Sigmoid colon (tissue), 4 donors: ENCODE results near the gene NAALADL2.

ENCODE experiments used
- EP300 ChIP-seq, 4 donors: sonication (generic); formaldehyde crosslinking; IDR thresholded peaks; one replicate each; pipeline ENCODE4 v1.6.1; 2017; ENCODE audit warnings: antibody characterized with exemption in 4 of 4
- POLR2A ChIP-seq, 2 donors: fragments of 450-650 bp; IDR thresholded peaks; one replicate each; pipeline ENCODE4 v1.6.1; 2016; ENCODE audit warnings: antibody characterized with exemption in 2 of 2, mild to moderate bottlenecking in 2 of 2, moderate library complexity in 2 of 2
- POLR2AphosphoS5 ChIP-seq, 4 donors: sonication (generic); formaldehyde crosslinking; IDR thresholded peaks; one replicate each; pipeline ENCODE4 v1.6.1; 2017; ENCODE audit warnings: antibody characterized with exemption in 4 of 4
- TF ChIP-seq, protein P1 (sequence below), 4 experiments: fragments of 450-650 bp in 3 of 4; fragments of 200-600 bp in 1 of 4; IDR thresholded peaks; one replicate each; pipeline ENCODE4 v1.5.1; 2016 to 2019; ENCODE audit warnings: antibody characterized with exemption in 4 of 4, mild to moderate bottlenecking in 3 of 4, moderate library complexity in 2 of 4

DNA sequence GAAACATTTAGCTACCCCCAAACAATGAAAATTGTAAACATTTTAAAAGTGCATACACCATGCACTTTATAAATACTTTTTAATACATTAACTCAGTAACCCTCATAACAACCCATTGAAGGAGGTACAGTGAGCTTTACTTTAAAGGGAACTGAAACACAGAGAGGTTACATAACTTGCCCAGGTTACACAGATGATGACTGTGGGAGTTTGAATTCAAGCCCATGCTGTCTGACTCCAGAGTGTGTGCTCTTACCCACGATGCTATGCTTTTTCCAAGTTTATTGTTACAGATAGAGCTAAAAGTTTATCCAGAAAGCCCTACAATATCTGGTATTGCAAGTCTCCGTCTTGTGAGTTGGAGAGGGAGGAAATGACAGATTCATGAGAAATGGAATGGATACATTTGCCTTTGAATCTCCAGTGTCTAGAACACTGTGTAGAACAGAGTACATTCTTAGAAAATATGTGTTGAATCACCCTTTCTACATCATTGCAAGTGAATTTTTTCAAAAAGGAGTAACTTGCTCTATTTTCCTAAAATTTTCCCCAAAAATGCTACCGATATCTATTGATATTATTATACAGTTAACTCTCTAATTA lies 428.3 kb downstream of the NAALADL2 start:
- TF ChIP-seq POLR2AphosphoS5 (IDR thresholded peaks at IDR 0.05) (no peak), POLR2A (IDR thresholded peaks at IDR 0.05) (no peak), EP300 (IDR thresholded peaks at IDR 0.05) (no peak)
- TF ChIP-seq, protein P1, sequence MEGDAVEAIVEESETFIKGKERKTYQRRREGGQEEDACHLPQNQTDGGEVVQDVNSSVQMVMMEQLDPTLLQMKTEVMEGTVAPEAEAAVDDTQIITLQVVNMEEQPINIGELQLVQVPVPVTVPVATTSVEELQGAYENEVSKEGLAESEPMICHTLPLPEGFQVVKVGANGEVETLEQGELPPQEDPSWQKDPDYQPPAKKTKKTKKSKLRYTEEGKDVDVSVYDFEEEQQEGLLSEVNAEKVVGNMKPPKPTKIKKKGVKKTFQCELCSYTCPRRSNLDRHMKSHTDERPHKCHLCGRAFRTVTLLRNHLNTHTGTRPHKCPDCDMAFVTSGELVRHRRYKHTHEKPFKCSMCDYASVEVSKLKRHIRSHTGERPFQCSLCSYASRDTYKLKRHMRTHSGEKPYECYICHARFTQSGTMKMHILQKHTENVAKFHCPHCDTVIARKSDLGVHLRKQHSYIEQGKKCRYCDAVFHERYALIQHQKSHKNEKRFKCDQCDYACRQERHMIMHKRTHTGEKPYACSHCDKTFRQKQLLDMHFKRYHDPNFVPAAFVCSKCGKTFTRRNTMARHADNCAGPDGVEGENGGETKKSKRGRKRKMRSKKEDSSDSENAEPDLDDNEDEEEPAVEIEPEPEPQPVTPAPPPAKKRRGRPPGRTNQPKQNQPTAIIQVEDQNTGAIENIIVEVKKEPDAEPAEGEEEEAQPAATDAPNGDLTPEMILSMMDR (IDR thresholded peaks at IDR 0.05): no peak
